Ishikawa (cell line): ENCODE data around the gene TENT5A.

ENCODE experiments used
- CEBPB ChIP-seq: IDR thresholded peaks from 2 replicates; pipeline ENCODE4 v1.6.1; 2012
- CREB1 ChIP-seq: IDR thresholded peaks from 2 replicates; pipeline ENCODE4 v1.6.1; 2012; ENCODE audit warnings: low read depth
- EGR1 ChIP-seq: IDR thresholded peaks from 2 replicates; pipeline ENCODE4 v1.6.1; 2012
- EP300 ChIP-seq: IDR thresholded peaks from 2 replicates; pipeline ENCODE4 v1.6.1; 2012; ENCODE audit warnings: borderline replicate concordance
- FOXM1 ChIP-seq: IDR thresholded peaks from 2 replicates; pipeline ENCODE4 v1.6.1; 2012; ENCODE audit warnings: low read depth, borderline replicate concordance
- NFIC ChIP-seq: IDR thresholded peaks from 2 replicates; pipeline ENCODE4 v1.6.1; 2012
- RAD21 ChIP-seq: IDR thresholded peaks from 2 replicates; pipeline ENCODE4 v1.6.1; 2012; ENCODE audit warnings: low read depth
- TAF1 ChIP-seq: IDR thresholded peaks from 2 replicates; pipeline ENCODE4 v1.6.1; 2012; ENCODE audit warnings: low read depth, mild to moderate bottlenecking
- TCF12 ChIP-seq: IDR thresholded peaks from 2 replicates; pipeline ENCODE4 v1.6.1; 2012; ENCODE audit warnings: low read depth
- TEAD4 ChIP-seq: IDR thresholded peaks from 2 replicates; pipeline ENCODE4 v1.6.1; 2012
- YY1 ChIP-seq: IDR thresholded peaks from 2 replicates; pipeline ENCODE4 v1.6.1; 2012; ENCODE audit warnings: low read depth
- ZBTB7A ChIP-seq: IDR thresholded peaks from 2 replicates; pipeline ENCODE4 v1.6.1; 2012; ENCODE audit warnings: low read depth
- TF ChIP-seq, protein P1 (sequence below): IDR thresholded peaks from 2 replicates; pipeline ENCODE4 v1.6.1; 2012; ENCODE audit warnings: low read depth, mild to moderate bottlenecking
- TF ChIP-seq, protein P2 (sequence below): IDR thresholded peaks from 2 replicates; pipeline ENCODE4 v1.6.1; 2012
- TF ChIP-seq, protein P3 (sequence below): IDR thresholded peaks from 2 replicates; pipeline ENCODE4 v1.6.1; 2012

The TENT5A gene

DNA sequence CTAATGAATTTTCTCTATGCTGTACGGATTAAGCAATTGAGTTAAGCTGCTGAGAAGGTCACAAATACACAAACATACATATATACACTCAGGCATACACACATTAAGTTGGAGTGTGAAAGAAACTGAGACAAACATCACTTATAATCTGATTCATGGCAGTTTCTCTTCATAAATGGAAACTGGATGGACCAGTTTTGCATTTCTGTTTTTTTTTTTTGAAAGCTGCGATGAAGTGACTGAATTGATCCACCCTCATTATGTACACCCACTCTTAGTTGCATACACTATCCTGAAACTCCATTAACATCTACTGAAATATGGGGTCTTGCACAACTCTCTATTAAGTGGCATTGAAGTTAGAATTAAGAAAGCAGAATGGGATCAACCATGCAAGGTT, 32.9 kb upstream of the TENT5A start:
- TF ChIP-seq, protein P1, sequence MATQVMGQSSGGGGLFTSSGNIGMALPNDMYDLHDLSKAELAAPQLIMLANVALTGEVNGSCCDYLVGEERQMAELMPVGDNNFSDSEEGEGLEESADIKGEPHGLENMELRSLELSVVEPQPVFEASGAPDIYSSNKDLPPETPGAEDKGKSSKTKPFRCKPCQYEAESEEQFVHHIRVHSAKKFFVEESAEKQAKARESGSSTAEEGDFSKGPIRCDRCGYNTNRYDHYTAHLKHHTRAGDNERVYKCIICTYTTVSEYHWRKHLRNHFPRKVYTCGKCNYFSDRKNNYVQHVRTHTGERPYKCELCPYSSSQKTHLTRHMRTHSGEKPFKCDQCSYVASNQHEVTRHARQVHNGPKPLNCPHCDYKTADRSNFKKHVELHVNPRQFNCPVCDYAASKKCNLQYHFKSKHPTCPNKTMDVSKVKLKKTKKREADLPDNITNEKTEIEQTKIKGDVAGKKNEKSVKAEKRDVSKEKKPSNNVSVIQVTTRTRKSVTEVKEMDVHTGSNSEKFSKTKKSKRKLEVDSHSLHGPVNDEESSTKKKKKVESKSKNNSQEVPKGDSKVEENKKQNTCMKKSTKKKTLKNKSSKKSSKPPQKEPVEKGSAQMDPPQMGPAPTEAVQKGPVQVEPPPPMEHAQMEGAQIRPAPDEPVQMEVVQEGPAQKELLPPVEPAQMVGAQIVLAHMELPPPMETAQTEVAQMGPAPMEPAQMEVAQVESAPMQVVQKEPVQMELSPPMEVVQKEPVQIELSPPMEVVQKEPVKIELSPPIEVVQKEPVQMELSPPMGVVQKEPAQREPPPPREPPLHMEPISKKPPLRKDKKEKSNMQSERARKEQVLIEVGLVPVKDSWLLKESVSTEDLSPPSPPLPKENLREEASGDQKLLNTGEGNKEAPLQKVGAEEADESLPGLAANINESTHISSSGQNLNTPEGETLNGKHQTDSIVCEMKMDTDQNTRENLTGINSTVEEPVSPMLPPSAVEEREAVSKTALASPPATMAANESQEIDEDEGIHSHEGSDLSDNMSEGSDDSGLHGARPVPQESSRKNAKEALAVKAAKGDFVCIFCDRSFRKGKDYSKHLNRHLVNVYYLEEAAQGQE, result no peak

DNA sequence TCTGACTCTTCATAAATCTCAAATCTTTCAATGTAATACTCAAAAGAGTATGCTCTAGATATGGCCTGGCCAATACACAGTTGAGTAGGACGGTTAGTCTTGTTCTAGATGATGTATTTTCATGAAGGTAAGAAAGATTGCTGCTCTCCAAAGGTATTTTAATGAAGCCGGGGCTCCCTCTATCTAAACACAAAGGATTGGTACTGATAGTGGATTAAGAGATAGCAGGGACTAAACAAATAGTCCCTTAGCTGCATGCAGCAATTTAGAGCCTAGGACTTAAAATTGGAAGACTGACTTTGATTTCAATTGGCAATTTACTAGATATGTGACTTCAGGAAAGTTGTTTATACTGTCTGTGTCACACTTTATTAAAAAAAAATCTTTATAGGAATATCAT, 31.4 kb upstream of the TENT5A start:
- TF ChIP-seq CEBPB, result no peak
- TF ChIP-seq TEAD4, result no peak
- no peak for TF ChIP-seq TCF12
- no peak for TF ChIP-seq CREB1
- TF ChIP-seq, protein P1, result no peak
- no peak for TF ChIP-seq ZBTB7A
- TF ChIP-seq, protein P2, sequence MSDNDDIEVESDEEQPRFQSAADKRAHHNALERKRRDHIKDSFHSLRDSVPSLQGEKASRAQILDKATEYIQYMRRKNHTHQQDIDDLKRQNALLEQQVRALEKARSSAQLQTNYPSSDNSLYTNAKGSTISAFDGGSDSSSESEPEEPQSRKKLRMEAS, result no peak
- TF ChIP-seq NFIC, result no peak
- no peak for TF ChIP-seq EP300
- TF ChIP-seq YY1, result no peak
- TF ChIP-seq FOXM1, result no peak
- TF ChIP-seq RAD21, result no peak
- no peak for TF ChIP-seq EGR1
- no peak for TF ChIP-seq TAF1
- TF ChIP-seq, protein P3, sequence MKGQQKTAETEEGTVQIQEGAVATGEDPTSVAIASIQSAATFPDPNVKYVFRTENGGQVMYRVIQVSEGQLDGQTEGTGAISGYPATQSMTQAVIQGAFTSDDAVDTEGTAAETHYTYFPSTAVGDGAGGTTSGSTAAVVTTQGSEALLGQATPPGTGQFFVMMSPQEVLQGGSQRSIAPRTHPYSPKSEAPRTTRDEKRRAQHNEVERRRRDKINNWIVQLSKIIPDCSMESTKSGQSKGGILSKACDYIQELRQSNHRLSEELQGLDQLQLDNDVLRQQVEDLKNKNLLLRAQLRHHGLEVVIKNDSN, result no peak

DNA sequence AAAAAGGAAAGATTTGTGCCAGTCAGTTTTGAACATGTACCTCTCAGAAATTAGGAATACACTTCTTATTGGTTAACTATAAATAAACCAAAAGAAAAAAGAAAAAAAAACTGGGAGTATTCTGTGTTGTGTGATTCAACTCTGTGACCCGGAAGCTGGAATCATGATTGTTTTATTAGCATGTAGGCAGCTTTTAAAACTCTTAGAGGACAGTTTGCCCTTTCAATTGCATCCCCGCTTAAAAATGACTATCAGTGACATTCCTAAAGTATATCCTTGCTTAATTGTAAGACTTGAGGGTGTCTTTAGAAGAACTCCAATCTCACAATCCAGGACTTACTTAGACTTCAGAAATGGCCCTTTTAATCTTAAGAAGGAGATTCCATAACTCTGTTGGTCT, 29.1 kb upstream of the TENT5A start:
- TF ChIP-seq EGR1 (no peak), CEBPB (no peak), NFIC (no peak), TEAD4 (no peak), TCF12 (no peak), FOXM1 (no peak), CREB1 (no peak), TAF1 (no peak), EP300 (no peak), RAD21 (no peak), ZBTB7A (no peak), YY1 (no peak)
- TF ChIP-seq, protein P1, result no peak
- TF ChIP-seq, protein P2, result no peak
- TF ChIP-seq, protein P3, result no peak

DNA sequence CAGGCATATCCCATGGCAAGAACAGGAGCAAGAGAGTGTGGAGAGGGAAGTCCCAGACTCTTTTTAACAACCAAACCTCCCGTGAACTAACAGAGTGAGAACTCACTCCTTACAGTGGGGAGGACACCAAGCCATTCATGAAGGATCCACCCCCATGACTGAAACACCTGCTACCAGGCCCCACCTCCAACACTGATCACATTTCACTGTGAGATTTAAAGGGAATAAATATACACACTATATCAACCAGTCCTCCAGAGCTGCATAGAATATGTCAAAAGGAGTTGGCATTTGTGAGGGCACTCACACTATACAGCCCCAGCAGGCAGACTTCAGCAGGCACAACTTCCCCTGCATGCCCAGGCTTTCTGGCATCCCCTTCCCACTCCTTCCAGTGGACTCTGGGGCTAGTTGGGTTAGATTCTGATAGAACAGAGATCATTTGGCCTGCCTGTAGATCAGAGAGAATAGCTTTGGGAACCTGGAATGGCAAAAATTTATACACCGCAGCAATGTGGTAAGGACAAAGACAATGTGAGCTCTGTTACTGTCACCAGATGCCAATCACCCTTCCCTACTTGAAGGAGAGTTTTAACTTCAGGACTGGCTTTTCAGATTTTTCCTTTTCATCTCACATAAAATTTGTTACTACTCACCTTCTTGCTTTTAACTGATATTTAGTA, 25.2 kb upstream of the TENT5A start:
- no peak for TF ChIP-seq RAD21
- TF ChIP-seq CREB1, result no peak
- TF ChIP-seq, protein P3, result no peak
- TF ChIP-seq EP300, result no peak
- TF ChIP-seq, protein P2, result no peak
- no peak for TF ChIP-seq ZBTB7A
- TF ChIP-seq, protein P1, result no peak
- no peak for TF ChIP-seq YY1
- TF ChIP-seq CEBPB, result no peak
- no peak for TF ChIP-seq TAF1
- no peak for TF ChIP-seq NFIC
- no peak for TF ChIP-seq TCF12
- TF ChIP-seq FOXM1, result no peak
- no peak for TF ChIP-seq EGR1
- TF ChIP-seq TEAD4, result no peak
